HEK293T (cell line): ENCODE measurements around the gene ELF1.

ENCODE experiments used
- CTCF ChIA-PET: fragments of 350-600 bp; formaldehyde crosslinking; extraction: SDS; loops from one replicate; lab custom pipeline; 2021; ENCODE audit warnings: antibody characterized with exemption, inconsistent platforms; lab: Yijun Ruan, JAX
- POLR2A ChIA-PET: fragments of 350-600 bp; formaldehyde crosslinking; extraction: SDS; loops from one replicate; lab custom pipeline; 2020; ENCODE audit warnings: antibody characterized with exemption, inconsistent platforms; lab: Yijun Ruan, JAX
- DNase-seq: peaks from one replicate; pipeline ENCODE4 v3.0.0; 2012; ENCODE audit warnings: mixed read lengths; ENCODE audit errors: extremely low spot score
- ARNT ChIP-seq: fragments of 450-650 bp; IDR thresholded peaks from 2 replicates; pipeline ENCODE4 v1.6.1; 2017; ENCODE audit warnings: mild to moderate bottlenecking
- BHLHE40 ChIP-seq: fragments of 450-650 bp; IDR thresholded peaks from 2 replicates; pipeline ENCODE4 v1.6.1; 2016; ENCODE audit warnings: mild to moderate bottlenecking, moderate library complexity, borderline replicate concordance
- CTBP1 ChIP-seq: fragments of 450-650 bp; IDR thresholded peaks from 2 replicates; pipeline ENCODE4 v1.6.1; 2016; ENCODE audit warnings: borderline replicate concordance
- ELF4 ChIP-seq: fragments of 450-650 bp; IDR thresholded peaks from 2 replicates; pipeline ENCODE4 v1.6.1; 2017; ENCODE audit warnings: antibody characterized with exemption
- FOXA1 ChIP-seq: fragments of 450-650 bp; IDR thresholded peaks from 2 replicates; pipeline ENCODE4 v1.6.1; 2016; ENCODE audit warnings: mild to moderate bottlenecking
- FOXK2 ChIP-seq: fragments of 450-650 bp; IDR thresholded peaks from 2 replicates; pipeline ENCODE4 v1.6.1; 2016; ENCODE audit warnings: mild to moderate bottlenecking
- FOXM1 ChIP-seq: fragments of 450-650 bp; IDR thresholded peaks from 2 replicates; pipeline ENCODE4 v1.6.1; 2017; ENCODE audit warnings: mild to moderate bottlenecking, borderline replicate concordance
- HDGF ChIP-seq: fragments of 450-650 bp; IDR thresholded peaks from 2 replicates; pipeline ENCODE4 v1.6.1; 2017; ENCODE audit warnings: antibody characterized with exemption, borderline replicate concordance
- L3MBTL2 ChIP-seq: fragments of 450-650 bp; conservative IDR thresholded peaks from 2 replicates; pipeline ENCODE4 v1.6.1; 2016; ENCODE audit warnings: mild to moderate bottlenecking
- LEF1 ChIP-seq: fragments of 450-650 bp; IDR thresholded peaks from 2 replicates; pipeline ENCODE4 v1.6.1; 2017; ENCODE audit warnings: mild to moderate bottlenecking, borderline replicate concordance
- NFRKB ChIP-seq: fragments of 450-650 bp; IDR thresholded peaks from 2 replicates; pipeline ENCODE4 v1.6.1; 2016; ENCODE audit warnings: mild to moderate bottlenecking, moderate library complexity
- SP1 ChIP-seq: fragments of 450-650 bp; IDR thresholded peaks from 2 replicates; pipeline ENCODE4 v1.6.1; 2017
- SUZ12 ChIP-seq: fragments of 450-650 bp; IDR thresholded peaks from 2 replicates; pipeline ENCODE4 v1.6.1; 2016; ENCODE audit warnings: mild to moderate bottlenecking
- TARDBP ChIP-seq: fragments of 450-650 bp; IDR thresholded peaks from 2 replicates; pipeline ENCODE4 v1.6.1; 2016
- ZNF384 ChIP-seq: fragments of 450-650 bp; IDR thresholded peaks from 2 replicates; pipeline ENCODE4 v1.6.1; 2016
- TF ChIP-seq, protein P1 (sequence below): fragments of 450-650 bp; IDR thresholded peaks from 2 replicates; pipeline ENCODE4 v1.6.1; 2016

Gene ELF1

DNA sequence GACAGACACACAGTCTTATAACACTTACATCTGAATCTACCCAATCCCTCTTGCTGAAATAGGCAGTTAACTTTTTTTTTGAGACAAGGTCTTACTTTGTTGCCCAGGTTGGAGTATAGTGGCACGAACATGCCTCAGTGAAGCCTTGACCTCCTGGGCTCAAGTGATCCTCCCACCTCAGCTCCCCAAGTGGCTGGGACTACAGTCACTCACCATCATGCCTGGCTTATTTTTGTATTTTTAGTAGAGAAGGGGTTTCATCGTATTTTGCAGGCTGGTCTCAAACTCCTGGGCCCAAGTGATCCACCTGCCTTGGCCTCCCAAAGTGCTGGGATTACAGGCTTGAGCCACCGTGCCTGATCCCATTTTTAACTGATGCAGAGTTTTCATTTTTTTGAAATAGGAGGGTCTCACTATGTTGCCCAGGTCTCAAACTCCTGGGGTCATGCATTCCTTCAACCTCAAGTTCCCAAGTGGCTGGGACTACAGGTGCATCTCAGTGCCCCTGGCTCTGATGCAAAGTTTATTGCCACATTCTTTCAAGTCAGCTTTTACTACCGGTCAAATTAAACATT is 7.6 kb downstream of the ELF1 start:
- TF ChIP-seq TARDBP (no peak), SP1 (no peak), FOXM1 (no peak), CTBP1 (no peak), ZNF384 (no peak), SUZ12 (no peak), FOXA1 (no peak), ELF4 (no peak), ARNT (no peak), LEF1 (no peak), HDGF (no peak), L3MBTL2 (no peak)
- TF ChIP-seq, protein P1, sequence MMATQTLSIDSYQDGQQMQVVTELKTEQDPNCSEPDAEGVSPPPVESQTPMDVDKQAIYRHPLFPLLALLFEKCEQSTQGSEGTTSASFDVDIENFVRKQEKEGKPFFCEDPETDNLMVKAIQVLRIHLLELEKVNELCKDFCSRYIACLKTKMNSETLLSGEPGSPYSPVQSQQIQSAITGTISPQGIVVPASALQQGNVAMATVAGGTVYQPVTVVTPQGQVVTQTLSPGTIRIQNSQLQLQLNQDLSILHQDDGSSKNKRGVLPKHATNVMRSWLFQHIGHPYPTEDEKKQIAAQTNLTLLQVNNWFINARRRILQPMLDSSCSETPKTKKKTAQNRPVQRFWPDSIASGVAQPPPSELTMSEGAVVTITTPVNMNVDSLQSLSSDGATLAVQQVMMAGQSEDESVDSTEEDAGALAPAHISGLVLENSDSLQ, result no peak
- POLR2A ChIA-PET, result no interaction called here
- no peak for DNase-seq
- CTCF ChIA-PET, result interaction anchor here (0.7 kb wide), 1 partner anchor 8 kb away, joined by 5 read pairs; no protein-coding TSS in a partner anchor

DNA sequence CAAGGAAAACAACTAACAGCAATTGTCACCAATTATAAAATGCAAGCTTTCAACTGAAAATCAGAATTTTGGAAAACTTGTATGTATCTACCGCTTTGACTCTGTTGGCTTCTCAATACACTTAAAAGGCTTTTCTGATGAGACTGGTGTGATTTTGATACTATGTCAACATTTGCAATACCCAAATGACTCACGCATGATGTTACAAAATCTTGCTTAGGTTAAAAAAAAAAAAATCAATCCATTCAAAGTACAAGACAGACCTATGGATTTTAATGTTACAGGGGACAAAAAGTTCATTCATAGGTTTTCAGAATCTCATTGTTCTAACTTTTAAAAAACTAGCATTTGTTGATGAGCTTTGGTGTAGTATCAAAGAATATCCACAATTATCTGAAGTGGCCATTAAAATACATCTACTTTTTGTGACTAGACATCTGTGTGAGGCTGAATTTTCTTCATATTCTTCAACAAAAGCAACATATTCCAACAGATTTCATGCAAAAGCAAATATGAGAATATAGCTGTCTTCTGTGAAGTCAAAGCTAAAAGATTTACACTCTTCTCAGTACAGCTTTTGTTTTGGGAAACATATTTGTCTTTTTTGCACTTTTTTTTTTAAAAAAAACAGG is 10.7 kb downstream of the ELF1 start:
- no peak for DNase-seq
- CTCF ChIA-PET, result no interaction called here
- TF ChIP-seq TARDBP, result no peak
- no peak for TF ChIP-seq ZNF384
- TF ChIP-seq FOXA1, result no peak
- TF ChIP-seq BHLHE40, result no peak
- TF ChIP-seq, protein P1, result no peak
- TF ChIP-seq HDGF, result no peak
- no peak for TF ChIP-seq FOXK2
- TF ChIP-seq CTBP1, result no peak
- TF ChIP-seq SUZ12, result no peak
- POLR2A ChIA-PET, result interaction anchor here (0.8 kb wide), 1 partner anchor 11 kb away, joined by 3 read pairs; the partner anchor contains the start of gene ELF1

DNA sequence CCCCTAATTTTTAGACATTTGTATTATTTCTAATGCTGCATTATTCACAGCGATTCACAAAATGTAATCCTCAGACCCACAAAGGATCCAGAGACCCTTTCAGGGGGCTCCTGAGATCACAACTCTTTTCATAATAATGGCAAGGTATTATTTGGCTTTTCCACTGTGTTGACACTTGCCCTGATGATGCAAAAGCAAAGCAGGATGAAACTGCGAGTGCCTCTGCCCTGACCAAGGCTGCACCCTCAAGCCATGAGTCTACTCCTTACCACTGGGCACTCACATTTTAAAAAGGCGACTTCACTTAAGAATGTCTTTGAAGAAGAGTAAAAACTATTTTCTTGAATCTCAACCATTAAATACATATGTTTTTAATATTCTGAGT is 11.4 kb downstream of the ELF1 start:
- POLR2A ChIA-PET, result no interaction called here
- CTCF ChIA-PET, result no interaction called here
- DNase-seq, result no peak
- TF ChIP-seq FOXM1 (no peak), TARDBP (no peak), SUZ12 (no peak), NFRKB (no peak)
- TF ChIP-seq, protein P1, result no peak

DNA sequence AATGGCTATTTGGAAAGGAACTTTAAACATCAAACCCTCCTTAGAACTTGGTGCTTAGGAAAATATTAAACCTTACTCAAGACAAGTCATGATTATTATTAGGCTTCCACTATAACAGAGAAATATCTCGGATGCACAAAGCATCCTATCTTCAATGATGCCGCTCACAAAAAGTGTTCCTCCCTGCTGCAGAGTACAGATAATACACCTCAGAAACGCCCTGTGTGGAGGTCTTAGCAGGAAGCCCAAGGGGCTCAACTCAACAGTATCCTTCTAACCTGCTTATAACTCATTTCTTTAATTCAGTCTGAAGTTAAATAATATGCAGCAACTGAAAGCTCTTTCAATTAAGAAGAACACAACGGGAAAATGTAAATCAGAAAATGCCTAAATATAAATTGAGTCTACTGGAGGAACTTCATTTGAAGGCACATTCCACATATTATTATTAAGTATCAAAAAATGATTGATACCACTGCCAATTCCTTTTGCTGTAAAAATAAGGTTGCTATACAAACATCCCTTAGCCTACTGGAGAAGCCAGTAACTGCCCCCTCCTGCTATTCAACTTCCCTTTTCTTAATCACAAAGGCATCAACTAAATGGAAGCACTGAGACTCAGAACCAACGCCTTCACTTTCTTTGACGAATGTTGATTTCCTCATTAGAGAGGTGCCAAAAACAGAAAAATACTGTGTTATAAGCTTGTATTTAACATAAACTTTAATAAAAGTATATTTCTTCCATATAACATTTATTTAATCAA is 12.0 kb downstream of the ELF1 start:
- no peak for TF ChIP-seq L3MBTL2
- no peak for TF ChIP-seq LEF1
- TF ChIP-seq TARDBP, result no peak
- no peak for TF ChIP-seq FOXK2
- TF ChIP-seq HDGF, result no peak
- TF ChIP-seq CTBP1, result no peak
- TF ChIP-seq FOXM1, result no peak
- no peak for TF ChIP-seq ARNT
- no peak for TF ChIP-seq ELF4
- no peak for TF ChIP-seq SUZ12
- TF ChIP-seq, protein P1, result no peak
- no peak for TF ChIP-seq FOXA1
- no peak for TF ChIP-seq SP1
- TF ChIP-seq NFRKB, result no peak
- TF ChIP-seq BHLHE40, result no peak
- no peak for TF ChIP-seq ZNF384
- ChIA-PET POLR2A (no interaction called here), CTCF (no interaction called here)
- DNase-seq, result no peak

DNA sequence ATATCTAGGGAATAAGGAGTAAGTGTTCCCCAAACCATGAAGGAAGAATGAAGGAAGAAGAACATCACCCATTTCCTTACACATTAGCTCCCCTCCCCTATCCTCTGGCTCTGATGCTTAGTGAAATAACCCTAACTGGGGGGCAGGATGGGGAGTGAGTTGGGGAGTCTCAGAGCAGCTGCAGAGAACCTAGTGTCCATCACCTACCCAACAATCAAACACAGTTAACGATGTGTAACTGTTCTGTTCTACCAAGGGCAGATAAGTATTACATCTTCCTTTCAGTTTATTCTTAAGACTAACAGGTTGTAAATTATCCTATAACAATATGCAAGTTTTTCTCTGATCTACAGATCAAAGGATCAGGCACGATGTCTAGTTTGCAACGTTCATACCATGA is 12.8 kb downstream of the ELF1 start:
- no peak for TF ChIP-seq CTBP1
- no peak for TF ChIP-seq FOXK2
- TF ChIP-seq FOXM1, result no peak
- no peak for TF ChIP-seq ZNF384
- no peak for TF ChIP-seq FOXA1
- TF ChIP-seq TARDBP, result no peak
- TF ChIP-seq, protein P1, result no peak
- no peak for TF ChIP-seq SP1
- TF ChIP-seq LEF1, result no peak
- TF ChIP-seq NFRKB, result no peak
- TF ChIP-seq HDGF, result no peak
- TF ChIP-seq BHLHE40, result no peak
- no peak for TF ChIP-seq ELF4
- TF ChIP-seq ARNT, result no peak
- no peak for TF ChIP-seq L3MBTL2
- TF ChIP-seq SUZ12, result no peak
- CTCF ChIA-PET, result no interaction called here
- no peak for DNase-seq
- POLR2A ChIA-PET, result no interaction called here
